SK-N-SH treated with all-trans-retinoic acid at 6 μM for 48 hours (cell line): ENCODE data around the gene YPEL1.
"Not testable (repeated sequence)": the region's sequence is repeated elsewhere in the genome, so short reads cannot be mapped to it uniquely, and the experiment has no call there.

Experiments
- ATAC-seq: fragments of 200-7000 bp; cut with Tn5 transposase; 3 replicates; pipeline ENCODE4 v1.9.1; 2020; ENCODE audit warnings: mild to moderate bottlenecking, moderate library complexity
- ARNTL ChIP-seq: fragments of 450-650 bp; formaldehyde crosslinking; IDR thresholded peaks from 2 replicates; pipeline ENCODE4 v1.5.0; 2020; ENCODE audit warnings: low read depth, mild to moderate bottlenecking, moderate library complexity, borderline replicate concordance
- BACH2 ChIP-seq: fragments of 250-450 bp; sonication (Bioruptor Pico); IDR thresholded peaks from 2 replicates; pipeline ENCODE4 v1.9.0; 2021; ENCODE audit warnings: mild to moderate bottlenecking, borderline replicate concordance
- CSDC2 ChIP-seq: fragments of 250-450 bp; sonication (Bioruptor Pico); IDR thresholded peaks from 2 replicates; pipeline ENCODE4 v1.5.0; 2020; ENCODE audit warnings: mild to moderate bottlenecking, moderate library complexity
- CSRNP3 ChIP-seq: fragments of 250-450 bp; sonication (Bioruptor Pico); IDR thresholded peaks from 2 replicates; pipeline ENCODE4 v1.5.1; 2021; ENCODE audit warnings: mild to moderate bottlenecking, moderate library complexity
- ESRRG ChIP-seq: fragments of 250-450 bp; sonication (Bioruptor Pico); IDR thresholded peaks from 2 replicates; pipeline ENCODE4 v1.6.1; 2021; ENCODE audit warnings: mild to moderate bottlenecking
- ISL1 ChIP-seq: fragments of 250-450 bp; sonication (Bioruptor Pico); IDR thresholded peaks from 2 replicates; pipeline ENCODE4 v2.1.2; 2022; ENCODE audit warnings: mild to moderate bottlenecking, moderate library complexity
- POU6F1 ChIP-seq: fragments of 250-450 bp; sonication (Bioruptor Pico); IDR thresholded peaks from 2 replicates; pipeline ENCODE4 v1.8.0; 2021; ENCODE audit warnings: low read depth, mild to moderate bottlenecking, moderate library complexity, borderline replicate concordance
- PPARA ChIP-seq: fragments of 250-450 bp; sonication (Bioruptor Pico); IDR thresholded peaks from 2 replicates; pipeline ENCODE4 v1.5.0; 2020; ENCODE audit warnings: mild to moderate bottlenecking, borderline replicate concordance
- RARB ChIP-seq: fragments of 250-450 bp; sonication (Bioruptor Pico); IDR thresholded peaks from 2 replicates; pipeline ENCODE4 v1.8.0; 2021; ENCODE audit warnings: mild to moderate bottlenecking, moderate library complexity
- SNAI2 ChIP-seq: fragments of 250-450 bp; sonication (Bioruptor Pico); IDR thresholded peaks from 2 replicates; pipeline ENCODE4 v1.5.0; 2020; ENCODE audit warnings: mild to moderate bottlenecking, moderate library complexity
- TCF4 ChIP-seq: fragments of 250-450 bp; sonication (Bioruptor Pico); IDR thresholded peaks from 2 replicates; pipeline ENCODE4 v1.8.0; 2021; ENCODE audit warnings: mild to moderate bottlenecking, moderate library complexity, borderline replicate concordance
- TOX ChIP-seq: fragments of 250-450 bp; sonication (Bioruptor Pico); IDR thresholded peaks from 2 replicates; pipeline ENCODE4 v1.8.0; 2021; ENCODE audit warnings: mild to moderate bottlenecking, moderate library complexity, borderline replicate concordance
- ZC3H10 ChIP-seq: fragments of 250-450 bp; sonication (Bioruptor Pico); IDR thresholded peaks from 2 replicates; pipeline ENCODE4 v1.5.1; 2021; ENCODE audit warnings: mild to moderate bottlenecking, moderate library complexity
- ZFP30 ChIP-seq: fragments of 450-650 bp; formaldehyde crosslinking; IDR thresholded peaks from 2 replicates; pipeline ENCODE4 v1.5.0; 2022; ENCODE audit warnings: mild to moderate bottlenecking, moderate library complexity
- ZNF565 ChIP-seq: fragments of 450-650 bp; formaldehyde crosslinking; conservative IDR thresholded peaks from 2 replicates; pipeline ENCODE4 v1.5.0; 2020; ENCODE audit warnings: low read depth, mild to moderate bottlenecking, moderate library complexity
- ZNF70 ChIP-seq: fragments of 450-650 bp; formaldehyde crosslinking; IDR thresholded peaks from 2 replicates; pipeline ENCODE4 v1.5.0; 2020; ENCODE audit warnings: mild to moderate bottlenecking, moderate library complexity
- ZNF8 ChIP-seq: fragments of 450-650 bp; formaldehyde crosslinking; IDR thresholded peaks from 2 replicates; pipeline ENCODE4 v1.5.0; 2020; ENCODE audit warnings: mild to moderate bottlenecking, moderate library complexity
- TF ChIP-seq, protein P1 (sequence below): fragments of 250-450 bp; sonication (Bioruptor Pico); IDR thresholded peaks from 2 replicates; pipeline ENCODE4 v1.5.0; 2020; ENCODE audit warnings: mild to moderate bottlenecking, moderate library complexity
- TF ChIP-seq, protein P2 (sequence below): fragments of 250-450 bp; sonication (Bioruptor Pico); IDR thresholded peaks from 2 replicates; pipeline ENCODE4 v1.8.0; 2020; ENCODE audit warnings: mild to moderate bottlenecking, moderate library complexity, borderline replicate concordance

YPEL1 gene

GRCh38 chr22:21728270-21728669, 7.3 kb downstream of the YPEL1 start (continued):
- TF ChIP-seq, protein P1, sequence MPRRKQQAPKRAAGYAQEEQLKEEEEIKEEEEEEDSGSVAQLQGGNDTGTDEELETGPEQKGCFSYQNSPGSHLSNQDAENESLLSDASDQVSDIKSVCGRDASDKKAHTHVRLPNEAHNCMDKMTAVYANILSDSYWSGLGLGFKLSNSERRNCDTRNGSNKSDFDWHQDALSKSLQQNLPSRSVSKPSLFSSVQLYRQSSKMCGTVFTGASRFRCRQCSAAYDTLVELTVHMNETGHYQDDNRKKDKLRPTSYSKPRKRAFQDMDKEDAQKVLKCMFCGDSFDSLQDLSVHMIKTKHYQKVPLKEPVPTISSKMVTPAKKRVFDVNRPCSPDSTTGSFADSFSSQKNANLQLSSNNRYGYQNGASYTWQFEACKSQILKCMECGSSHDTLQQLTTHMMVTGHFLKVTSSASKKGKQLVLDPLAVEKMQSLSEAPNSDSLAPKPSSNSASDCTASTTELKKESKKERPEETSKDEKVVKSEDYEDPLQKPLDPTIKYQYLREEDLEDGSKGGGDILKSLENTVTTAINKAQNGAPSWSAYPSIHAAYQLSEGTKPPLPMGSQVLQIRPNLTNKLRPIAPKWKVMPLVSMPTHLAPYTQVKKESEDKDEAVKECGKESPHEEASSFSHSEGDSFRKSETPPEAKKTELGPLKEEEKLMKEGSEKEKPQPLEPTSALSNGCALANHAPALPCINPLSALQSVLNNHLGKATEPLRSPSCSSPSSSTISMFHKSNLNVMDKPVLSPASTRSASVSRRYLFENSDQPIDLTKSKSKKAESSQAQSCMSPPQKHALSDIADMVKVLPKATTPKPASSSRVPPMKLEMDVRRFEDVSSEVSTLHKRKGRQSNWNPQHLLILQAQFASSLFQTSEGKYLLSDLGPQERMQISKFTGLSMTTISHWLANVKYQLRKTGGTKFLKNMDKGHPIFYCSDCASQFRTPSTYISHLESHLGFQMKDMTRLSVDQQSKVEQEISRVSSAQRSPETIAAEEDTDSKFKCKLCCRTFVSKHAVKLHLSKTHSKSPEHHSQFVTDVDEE = no peak
- no peak for TF ChIP-seq RARB

- TF ChIP-seq ARNTL (CRISPR knock-in tag) = no peak
- TF ChIP-seq, all 23 proteins: peak for 0
Measured at GRCh38 chr22:21727768-21728167, 7.8 kb downstream of the YPEL1 start.

DNA sequence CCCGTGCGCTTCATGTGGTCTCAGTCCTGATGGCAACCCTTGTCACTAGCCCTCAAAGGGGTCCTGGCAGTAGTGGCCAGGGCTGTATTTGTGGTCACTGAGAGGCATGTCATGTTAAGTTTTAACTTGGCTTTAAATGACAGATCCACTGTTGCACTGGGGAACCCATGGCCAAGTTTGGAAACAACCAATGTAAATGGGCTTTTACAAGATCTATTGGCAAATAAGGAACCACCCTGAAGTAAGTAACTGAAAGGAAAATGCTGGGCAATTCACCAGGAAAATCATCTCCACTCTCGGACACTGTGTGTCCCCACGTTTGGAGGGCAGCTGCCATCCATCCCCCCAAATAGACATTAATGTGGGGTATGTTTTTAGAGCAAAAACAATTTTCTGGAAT, 8.4 kb downstream of the YPEL1 start:
- TF ChIP-seq CSRNP3 (CRISPR knock-in tag) (no peak), TOX (CRISPR knock-in tag) (no peak), ZNF70 (CRISPR knock-in tag) (no peak), ZC3H10 (CRISPR knock-in tag) (no peak)
- TF ChIP-seq, protein P1 = no peak
- TF ChIP-seq, all 23 proteins: peak for 0
- no peak for ATAC-seq

More at GRCh38 chr22:21727768-21728167, 7.8 kb downstream of the YPEL1 start:
- no peak for ATAC-seq

DNA sequence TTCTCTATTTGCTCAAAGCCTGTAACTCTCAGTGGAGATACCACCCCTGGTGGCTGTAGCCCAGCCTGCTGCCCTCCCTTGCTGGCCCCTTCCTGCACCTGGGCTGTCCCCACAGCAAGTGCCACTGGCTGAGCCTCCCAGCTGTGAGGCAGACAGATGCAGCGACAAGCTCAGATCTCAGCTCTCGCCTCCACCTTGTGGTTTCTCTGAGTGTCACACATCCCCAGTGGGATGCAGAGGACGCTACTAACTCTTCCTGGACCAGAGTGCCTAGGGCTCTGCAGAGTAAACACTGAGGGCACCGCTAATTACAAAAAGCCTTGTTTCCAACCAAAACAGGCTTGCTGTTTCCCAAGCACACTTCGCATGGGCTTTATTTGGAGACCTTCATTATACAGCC, 8.9 kb downstream of the YPEL1 start:
- ATAC-seq = peak; percentile 83
- TF ChIP-seq ARNTL (CRISPR knock-in tag) = no peak

DNA sequence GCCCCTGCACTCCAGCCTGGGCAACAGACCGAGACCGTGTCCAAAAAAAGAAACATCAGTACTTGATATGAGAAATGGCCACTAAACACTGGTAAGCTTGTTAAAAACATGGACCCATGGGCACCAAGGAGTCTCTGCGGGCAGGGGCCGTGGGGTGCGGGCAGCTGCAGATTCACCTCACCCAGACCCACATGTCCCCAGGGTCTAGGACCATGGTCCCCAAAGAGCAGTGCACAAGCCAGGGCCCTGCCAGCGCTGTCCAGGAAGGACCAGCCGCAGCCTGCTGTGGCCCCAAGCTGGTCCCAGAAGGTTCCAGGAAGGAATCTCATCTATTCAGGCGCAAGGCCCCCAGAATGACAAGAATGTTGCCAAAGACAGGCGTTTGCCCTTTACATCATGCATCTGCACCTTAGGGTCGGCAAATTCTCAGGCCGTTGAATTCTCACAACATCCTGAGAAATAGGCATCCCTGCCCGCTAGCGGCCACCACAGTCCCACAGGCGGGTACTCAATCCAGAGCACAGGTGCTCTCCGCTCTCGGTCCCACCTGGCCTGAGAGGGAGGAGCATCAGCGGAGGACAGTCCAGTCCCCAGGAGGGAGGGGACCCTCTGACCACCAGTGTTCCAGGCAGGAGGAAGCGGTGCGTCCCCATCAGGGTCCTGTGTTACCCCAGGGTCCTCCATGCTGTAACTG, 9.5 kb downstream of the YPEL1 start:
- no peak for ATAC-seq
- TF ChIP-seq ZNF8 (no peak), SNAI2 (no peak), ZNF565 (CRISPR knock-in tag) (no peak), PPARA (no peak), ESRRG (CRISPR knock-in tag) (no peak), BACH2 (CRISPR knock-in tag) (no peak), POU6F1 (CRISPR knock-in tag) (no peak), RARB (no peak), ZC3H10 (CRISPR knock-in tag) (no peak), ZFP30 (CRISPR knock-in tag) (no peak), ZNF70 (CRISPR knock-in tag) (no peak), CSDC2 (no peak), TCF4 (CRISPR knock-in tag) (no peak), ISL1 (CRISPR knock-in tag) (no peak)
- TF ChIP-seq, protein P2, sequence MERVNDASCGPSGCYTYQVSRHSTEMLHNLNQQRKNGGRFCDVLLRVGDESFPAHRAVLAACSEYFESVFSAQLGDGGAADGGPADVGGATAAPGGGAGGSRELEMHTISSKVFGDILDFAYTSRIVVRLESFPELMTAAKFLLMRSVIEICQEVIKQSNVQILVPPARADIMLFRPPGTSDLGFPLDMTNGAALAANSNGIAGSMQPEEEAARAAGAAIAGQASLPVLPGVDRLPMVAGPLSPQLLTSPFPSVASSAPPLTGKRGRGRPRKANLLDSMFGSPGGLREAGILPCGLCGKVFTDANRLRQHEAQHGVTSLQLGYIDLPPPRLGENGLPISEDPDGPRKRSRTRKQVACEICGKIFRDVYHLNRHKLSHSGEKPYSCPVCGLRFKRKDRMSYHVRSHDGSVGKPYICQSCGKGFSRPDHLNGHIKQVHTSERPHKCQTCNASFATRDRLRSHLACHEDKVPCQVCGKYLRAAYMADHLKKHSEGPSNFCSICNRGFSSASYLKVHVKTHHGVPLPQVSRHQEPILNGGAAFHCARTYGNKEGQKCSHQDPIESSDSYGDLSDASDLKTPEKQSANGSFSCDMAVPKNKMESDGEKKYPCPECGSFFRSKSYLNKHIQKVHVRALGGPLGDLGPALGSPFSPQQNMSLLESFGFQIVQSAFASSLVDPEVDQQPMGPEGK = no peak

DNA sequence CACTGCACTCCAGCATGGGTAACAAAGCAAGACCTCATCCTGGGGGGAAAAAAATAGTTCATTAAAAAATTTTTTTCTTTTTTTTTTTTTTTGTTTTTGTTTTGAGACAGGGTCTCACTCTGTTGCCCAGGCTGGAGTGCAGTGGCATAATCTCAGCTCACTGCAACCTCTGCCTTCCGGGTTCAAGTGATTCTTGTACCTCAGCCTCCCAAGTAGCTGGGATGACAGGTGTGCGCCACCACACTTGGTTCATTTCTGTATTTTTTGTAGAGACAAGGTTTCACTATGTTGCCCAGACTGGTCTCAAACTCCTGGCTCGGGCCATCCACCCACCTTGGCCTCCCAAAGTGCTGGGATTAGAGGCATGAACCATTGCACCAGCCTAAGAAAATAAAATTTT, 11.1 kb downstream of the YPEL1 start:
- not testable (repeated sequence) for ATAC-seq

DNA sequence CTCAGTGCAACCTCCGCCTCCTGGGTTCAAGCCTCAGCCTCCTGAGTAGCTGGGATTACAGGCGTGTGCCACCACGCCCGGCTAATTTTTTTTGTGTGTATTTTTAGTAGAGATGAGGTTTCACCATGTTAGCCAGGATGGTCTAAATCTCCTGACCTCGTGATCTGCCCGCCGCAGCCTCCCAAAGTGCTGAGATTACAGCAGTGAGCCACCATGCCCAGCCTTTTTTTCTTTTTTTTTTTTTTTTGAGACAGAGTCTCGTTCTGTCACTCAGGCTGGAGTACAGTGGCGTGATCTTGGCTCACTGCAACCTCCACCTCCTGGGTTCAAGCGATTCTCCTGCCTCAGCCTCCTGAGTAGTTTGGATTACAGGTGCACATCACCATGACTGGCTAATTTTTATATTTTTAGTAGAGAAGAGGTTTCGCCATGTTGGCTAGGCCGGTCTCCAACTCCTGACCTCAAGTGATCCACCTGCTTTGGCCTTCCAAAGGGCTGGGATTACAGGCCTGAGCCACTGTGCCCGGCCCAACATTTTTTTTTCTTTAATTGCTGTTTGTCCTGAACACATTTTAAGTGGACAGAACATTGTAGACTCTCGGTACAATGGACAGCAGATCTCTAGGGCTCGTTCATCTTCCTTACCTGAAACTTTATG, 14.3 kb downstream of the YPEL1 start:
- ATAC-seq = not testable (repeated sequence)

GRCh38 chr22:21720191-21720859, 15.3 kb downstream of the YPEL1 start:
- not testable (repeated sequence) for ATAC-seq
